Measurements from ENCODE around the gene TGOLN2.
"Not testable (repeated sequence)": the region's sequence is repeated elsewhere in the genome, so short reads cannot be mapped to it uniquely, and the experiment has no call there.

DNA sequence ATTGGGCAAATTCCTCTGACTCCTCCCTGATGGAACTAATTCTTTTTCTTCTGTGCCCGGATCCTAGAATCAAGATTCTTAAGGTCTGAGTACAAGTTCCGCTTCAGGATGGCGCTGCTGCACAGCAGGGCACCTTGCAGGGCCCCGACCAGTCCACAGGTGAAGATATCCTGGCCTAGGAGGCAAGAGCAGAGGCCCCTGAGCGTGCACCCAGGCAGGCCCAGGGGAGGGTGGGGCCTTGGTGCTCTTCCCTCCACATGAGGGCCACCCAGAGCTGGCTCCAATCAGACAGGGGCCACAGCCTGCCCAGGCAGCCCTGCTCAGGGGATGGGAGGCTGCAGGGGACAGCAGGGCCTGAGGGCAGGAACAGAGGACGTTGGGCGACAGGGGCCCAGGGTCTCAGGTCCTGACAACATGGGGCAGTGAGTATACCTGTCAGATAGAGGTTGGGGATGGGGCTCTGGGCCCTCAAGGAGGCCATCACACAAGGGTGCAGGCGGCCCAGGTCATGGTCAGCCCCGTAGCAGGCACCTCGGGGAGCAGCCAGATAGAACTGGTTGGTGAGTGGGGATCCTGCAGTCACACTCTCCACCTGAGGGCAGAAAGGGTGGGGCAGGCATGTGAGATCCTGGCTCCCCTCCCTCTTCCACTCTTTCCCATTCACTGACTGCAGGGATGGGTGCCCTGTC lies 15.6 kb upstream of the TGOLN2 start:
- TF ChIP-seq, protein P1, sequence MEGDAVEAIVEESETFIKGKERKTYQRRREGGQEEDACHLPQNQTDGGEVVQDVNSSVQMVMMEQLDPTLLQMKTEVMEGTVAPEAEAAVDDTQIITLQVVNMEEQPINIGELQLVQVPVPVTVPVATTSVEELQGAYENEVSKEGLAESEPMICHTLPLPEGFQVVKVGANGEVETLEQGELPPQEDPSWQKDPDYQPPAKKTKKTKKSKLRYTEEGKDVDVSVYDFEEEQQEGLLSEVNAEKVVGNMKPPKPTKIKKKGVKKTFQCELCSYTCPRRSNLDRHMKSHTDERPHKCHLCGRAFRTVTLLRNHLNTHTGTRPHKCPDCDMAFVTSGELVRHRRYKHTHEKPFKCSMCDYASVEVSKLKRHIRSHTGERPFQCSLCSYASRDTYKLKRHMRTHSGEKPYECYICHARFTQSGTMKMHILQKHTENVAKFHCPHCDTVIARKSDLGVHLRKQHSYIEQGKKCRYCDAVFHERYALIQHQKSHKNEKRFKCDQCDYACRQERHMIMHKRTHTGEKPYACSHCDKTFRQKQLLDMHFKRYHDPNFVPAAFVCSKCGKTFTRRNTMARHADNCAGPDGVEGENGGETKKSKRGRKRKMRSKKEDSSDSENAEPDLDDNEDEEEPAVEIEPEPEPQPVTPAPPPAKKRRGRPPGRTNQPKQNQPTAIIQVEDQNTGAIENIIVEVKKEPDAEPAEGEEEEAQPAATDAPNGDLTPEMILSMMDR (IDR thresholded peaks at IDR 0.05) = not testable (repeated sequence)
- not testable (repeated sequence) for TF ChIP-seq POLR2A, EP300 (IDR thresholded peaks at IDR 0.05)

Measured in ovary (tissue), 3 donors.